ENCODE results near the gene ITGB5.

Gene ITGB5

GRCh38 chr3:124919756-124920155 lies 32.6 kb upstream of the ITGB5 start:
- H3K27ac ChIP-seq (ENCODE audit: low read length): no peak overlapping the region
- no peaks in the 10 kb centered on the region for H3K27me3 ChIP-seq (ENCODE audit: low read depth, low read length)
- no peaks in the 10 kb centered on the region for H3K36me3 ChIP-seq (ENCODE audit: control insufficient read depth in 1 of 2, insufficient read depth in 2 of 2, low read length in 2 of 2)
- H3K9me3 ChIP-seq (ENCODE audit: control insufficient read depth in 1 of 2, low read length in 2 of 2): no peaks in the 10 kb centered on the region
- H3K4me1 ChIP-seq (ENCODE audit: control insufficient read depth in 1 of 2, insufficient read depth in 2 of 2, low read length in 2 of 2): no peaks in the 10 kb centered on the region
- H3K4me3 ChIP-seq (ENCODE audit: low read depth in 1 of 2, low read length in 2 of 2): no peak overlapping the region

DNA sequence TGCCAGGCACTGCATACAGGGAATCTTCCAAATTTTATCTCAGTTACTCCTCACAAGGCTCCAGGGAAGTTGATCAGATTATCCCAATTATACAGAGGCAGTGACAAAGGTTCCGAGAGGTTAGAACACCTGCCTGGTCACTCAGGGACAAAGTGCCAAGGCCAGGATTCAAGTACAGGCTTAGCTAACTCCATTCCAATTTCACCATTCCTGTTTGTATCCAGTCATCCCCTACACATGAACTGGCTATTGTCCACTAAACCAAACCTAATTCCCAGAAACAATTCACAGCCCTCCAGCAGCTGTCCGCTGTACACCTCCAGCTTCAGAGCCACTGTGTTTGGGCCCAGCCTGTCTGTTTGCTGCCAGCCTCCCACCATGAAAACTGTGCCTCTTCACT lies 31.4 kb upstream of the ITGB5 start:
- Histone ChIP-seq H3K9me3 (ENCODE audit: control insufficient read depth in 1 of 2, low read length in 2 of 2) (no peaks in the 10 kb centered on the region), H3K4me1 (ENCODE audit: control insufficient read depth in 1 of 2, insufficient read depth in 2 of 2, low read length in 2 of 2) (no peaks in the 10 kb centered on the region), H3K27ac (ENCODE audit: low read length) (no peak overlapping the region), H3K27me3 (ENCODE audit: low read depth, low read length) (no peaks in the 10 kb centered on the region), H3K4me3 (ENCODE audit: low read depth in 1 of 2, low read length in 2 of 2) (no peak overlapping the region), H3K36me3 (ENCODE audit: control insufficient read depth in 1 of 2, insufficient read depth in 2 of 2, low read length in 2 of 2) (no peaks in the 10 kb centered on the region)

- Histone ChIP-seq H3K27ac (ENCODE audit: low read length) (no peak overlapping the region), H3K4me3 (ENCODE audit: low read depth in 1 of 2, low read length in 2 of 2) (no peak overlapping the region), H3K27me3 (ENCODE audit: low read depth, low read length) (no peaks in the 10 kb centered on the region), H3K9me3 (ENCODE audit: control insufficient read depth in 1 of 2, low read length in 2 of 2) (no peaks in the 10 kb centered on the region), H3K4me1 (ENCODE audit: control insufficient read depth in 1 of 2, insufficient read depth in 2 of 2, low read length in 2 of 2) (no peaks in the 10 kb centered on the region), H3K36me3 (ENCODE audit: control insufficient read depth in 1 of 2, insufficient read depth in 2 of 2, low read length in 2 of 2) (peaks cover 0 to 3% of the 10 kb centered on the region in 2 donors)
These were observed 29.8 kb upstream of the ITGB5 start for GRCh38 chr3:124916837-124917409.

- Histone ChIP-seq H3K27me3 (ENCODE audit: low read depth, low read length) (no peaks in the 10 kb centered on the region), H3K36me3 (ENCODE audit: control insufficient read depth in 1 of 2, insufficient read depth in 2 of 2, low read length in 2 of 2) (peaks cover 0 to 3% of the 10 kb centered on the region in 2 donors)
These were observed 28.1 kb upstream of the ITGB5 start for GRCh38 chr3:124915254-124915653.

GRCh38 chr3:124907957-124908356 lies 20.8 kb upstream of the ITGB5 start:
- Histone ChIP-seq H3K4me1 (ENCODE audit: control insufficient read depth in 1 of 2, insufficient read depth in 2 of 2, low read length in 2 of 2) (no peaks in the 10 kb centered on the region), H3K27ac (ENCODE audit: low read length) (no peak overlapping the region), H3K9me3 (ENCODE audit: control insufficient read depth in 1 of 2, low read length in 2 of 2) (no peaks in the 10 kb centered on the region), H3K27me3 (ENCODE audit: low read depth, low read length) (no peaks in the 10 kb centered on the region), H3K4me3 (ENCODE audit: low read depth in 1 of 2, low read length in 2 of 2) (no peak overlapping the region), H3K36me3 (ENCODE audit: control insufficient read depth in 1 of 2, insufficient read depth in 2 of 2, low read length in 2 of 2) (peaks cover 0 to 3% of the 10 kb centered on the region in 2 donors)

More at GRCh38 chr3:124915254-124915653, 28.1 kb upstream of the ITGB5 start:
- no peaks in the 10 kb centered on the region for H3K9me3 ChIP-seq (ENCODE audit: control insufficient read depth in 1 of 2, low read length in 2 of 2)
- H3K27ac ChIP-seq (ENCODE audit: low read length): no peak overlapping the region
- H3K4me3 ChIP-seq (ENCODE audit: low read depth in 1 of 2, low read length in 2 of 2): no peak overlapping the region
- no peaks in the 10 kb centered on the region for H3K4me1 ChIP-seq (ENCODE audit: control insufficient read depth in 1 of 2, insufficient read depth in 2 of 2, low read length in 2 of 2)

DNA sequence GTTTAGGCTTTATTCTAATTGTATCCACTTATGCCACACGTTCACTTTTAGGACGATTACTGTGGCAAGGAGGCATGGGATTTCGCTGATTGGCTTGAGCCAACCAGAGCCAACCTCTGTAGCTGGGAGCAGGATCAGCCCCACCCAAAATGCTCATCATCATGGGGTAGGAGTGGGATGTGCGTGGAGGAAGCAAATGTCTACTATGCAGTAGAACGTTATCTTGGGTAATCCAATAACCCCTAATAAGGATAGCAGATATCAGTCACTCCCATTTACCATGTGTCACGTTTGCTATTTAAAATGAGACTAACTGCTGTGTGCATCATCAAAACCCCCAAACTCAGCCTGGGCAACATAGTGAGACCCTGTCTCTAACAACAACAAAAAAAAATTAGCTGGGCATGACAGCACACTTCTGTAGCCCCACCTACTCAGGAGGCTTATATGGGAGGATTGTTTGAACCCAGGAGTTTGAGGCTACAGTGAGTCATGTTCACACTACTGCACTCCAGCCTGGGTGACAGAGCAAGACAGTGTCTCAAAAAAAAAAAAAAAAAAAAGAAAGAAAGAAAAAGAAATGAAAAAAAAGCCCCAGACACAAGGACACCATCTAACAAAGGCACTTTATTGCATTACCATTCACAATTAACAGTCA lies 17.8 kb upstream of the ITGB5 start:
- Histone ChIP-seq H3K9me3 (ENCODE audit: control insufficient read depth in 1 of 2, low read length in 2 of 2) (no peaks in the 10 kb centered on the region), H3K4me3 (ENCODE audit: low read depth in 1 of 2, low read length in 2 of 2) (no peak overlapping the region), H3K27me3 (ENCODE audit: low read depth, low read length) (no peaks in the 10 kb centered on the region), H3K36me3 (ENCODE audit: control insufficient read depth in 1 of 2, insufficient read depth in 2 of 2, low read length in 2 of 2) (no peaks in the 10 kb centered on the region), H3K27ac (ENCODE audit: low read length) (no peak overlapping the region), H3K4me1 (ENCODE audit: control insufficient read depth in 1 of 2, insufficient read depth in 2 of 2, low read length in 2 of 2) (peaks cover 0 to 4% of the 10 kb centered on the region in 2 donors)

- H3K36me3 ChIP-seq (ENCODE audit: control insufficient read depth in 1 of 2, insufficient read depth in 2 of 2, low read length in 2 of 2): no peaks in the 10 kb centered on the region
These were observed 17.0 kb upstream of the ITGB5 start for GRCh38 chr3:124903896-124904834.

DNA sequence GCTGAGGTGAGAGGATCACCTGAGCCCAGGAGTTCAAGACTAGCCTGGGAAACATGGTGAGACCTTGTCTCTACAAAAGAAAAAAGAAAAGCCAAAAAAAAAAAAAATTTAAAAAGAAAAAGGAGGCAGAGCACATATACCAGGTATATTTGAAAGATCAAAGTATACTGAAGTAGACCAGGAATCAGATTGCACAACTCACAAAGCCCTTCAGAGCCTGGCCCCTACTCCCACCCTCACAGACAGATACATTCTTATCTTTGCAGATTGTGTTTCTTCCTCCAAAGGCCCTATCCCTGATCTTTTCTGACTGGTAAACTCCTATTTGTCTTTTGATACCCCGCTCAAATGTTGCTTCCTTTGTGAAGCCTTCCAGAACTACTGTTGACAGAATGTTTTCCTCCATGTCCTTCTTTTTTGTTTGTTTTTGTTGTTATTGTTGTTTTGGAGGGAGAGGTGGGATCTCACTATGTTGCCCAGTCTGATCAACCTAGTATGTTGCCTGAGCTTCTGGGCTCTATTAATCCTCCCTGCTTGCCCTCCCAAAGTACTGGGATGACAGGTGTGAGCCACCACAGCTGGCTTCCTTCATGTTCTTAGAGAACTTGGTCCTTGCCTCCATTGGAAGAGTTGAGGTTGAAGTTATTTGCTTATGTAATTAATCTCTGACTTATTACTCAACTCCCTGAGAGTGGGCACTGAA lies 9.8 kb upstream of the ITGB5 start:
- Histone ChIP-seq H3K27ac (ENCODE audit: low read length) (no peak overlapping the region), H3K4me1 (ENCODE audit: control insufficient read depth in 1 of 2, insufficient read depth in 2 of 2, low read length in 2 of 2) (peaks cover 0 to 4% of the 10 kb centered on the region in 2 donors), H3K4me3 (ENCODE audit: low read depth in 1 of 2, low read length in 2 of 2) (no peak overlapping the region), H3K27me3 (ENCODE audit: low read depth, low read length) (no peaks in the 10 kb centered on the region), H3K9me3 (ENCODE audit: control insufficient read depth in 1 of 2, low read length in 2 of 2) (no peaks in the 10 kb centered on the region), H3K36me3 (ENCODE audit: control insufficient read depth in 1 of 2, insufficient read depth in 2 of 2, low read length in 2 of 2) (no peaks in the 10 kb centered on the region)

More at GRCh38 chr3:124903896-124904834, 17.0 kb upstream of the ITGB5 start:
- H3K4me1 ChIP-seq (ENCODE audit: control insufficient read depth in 1 of 2, insufficient read depth in 2 of 2, low read length in 2 of 2): peaks cover 0 to 4% of the 10 kb centered on the region in 2 donors
- H3K27me3 ChIP-seq (ENCODE audit: low read depth, low read length): no peaks in the 10 kb centered on the region
- no peak overlapping the region for H3K27ac ChIP-seq (ENCODE audit: low read length)
- H3K9me3 ChIP-seq (ENCODE audit: control insufficient read depth in 1 of 2, low read length in 2 of 2): no peaks in the 10 kb centered on the region
- no peak overlapping the region for H3K4me3 ChIP-seq (ENCODE audit: low read depth in 1 of 2, low read length in 2 of 2)

GRCh38 chr3:124895756-124896155 lies 8.6 kb upstream of the ITGB5 start:
- no peak overlapping the region for H3K4me3 ChIP-seq (ENCODE audit: low read depth in 1 of 2, low read length in 2 of 2)
- no peaks in the 10 kb centered on the region for H3K9me3 ChIP-seq (ENCODE audit: control insufficient read depth in 1 of 2, low read length in 2 of 2)
- H3K27ac ChIP-seq (ENCODE audit: low read length): no peak overlapping the region
- no peaks in the 10 kb centered on the region for H3K36me3 ChIP-seq (ENCODE audit: control insufficient read depth in 1 of 2, insufficient read depth in 2 of 2, low read length in 2 of 2)
- no peaks in the 10 kb centered on the region for H3K27me3 ChIP-seq (ENCODE audit: low read depth, low read length)
- no peaks in the 10 kb centered on the region for H3K4me1 ChIP-seq (ENCODE audit: control insufficient read depth in 1 of 2, insufficient read depth in 2 of 2, low read length in 2 of 2)

DNA sequence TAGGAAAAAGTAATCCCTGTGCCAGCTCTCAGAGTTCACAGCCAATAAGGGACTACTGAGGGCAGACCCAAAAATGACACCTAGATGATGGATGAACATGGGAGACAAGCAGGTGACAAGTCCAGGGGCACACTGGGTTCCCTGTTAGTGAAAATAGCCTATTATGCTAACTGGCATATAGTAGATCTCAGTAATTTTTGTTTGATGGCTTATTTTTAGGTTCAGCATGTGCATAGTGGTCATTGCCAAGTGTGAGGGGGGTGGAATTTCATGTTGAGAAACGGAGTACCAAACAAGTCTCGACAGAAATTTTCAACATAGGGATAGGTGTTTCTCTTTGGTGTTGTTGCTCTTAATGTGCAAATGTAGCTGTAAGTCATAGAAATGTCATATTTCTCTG lies 6.4 kb upstream of the ITGB5 start:
- H3K4me3 ChIP-seq (ENCODE audit: low read depth in 1 of 2, low read length in 2 of 2): no peak overlapping the region
- H3K4me1 ChIP-seq (ENCODE audit: control insufficient read depth in 1 of 2, insufficient read depth in 2 of 2, low read length in 2 of 2): no peaks in the 10 kb centered on the region
- no peaks in the 10 kb centered on the region for H3K27me3 ChIP-seq (ENCODE audit: low read depth, low read length)
- no peaks in the 10 kb centered on the region for H3K36me3 ChIP-seq (ENCODE audit: control insufficient read depth in 1 of 2, insufficient read depth in 2 of 2, low read length in 2 of 2)
- no peak overlapping the region for H3K27ac ChIP-seq (ENCODE audit: low read length)
- no peaks in the 10 kb centered on the region for H3K9me3 ChIP-seq (ENCODE audit: control insufficient read depth in 1 of 2, low read length in 2 of 2)
